K562 (cell line): ENCODE measurements around the gene SAPCD1. TPM values are rescaled to one million over a fixed set of nuclear protein-coding genes. Genes with fewer than 3 reads are reported as not detected.

Experiments
- ATF1 ChIP-seq, 2 experiments: fragments of 450-650 bp in 1 of 2; IDR thresholded peaks; 2 replicates each; pipeline ENCODE4 v1.6.1; 2016; ENCODE audit warnings: missing compliant biosample characterization in 1 of 2, missing genetic modification characterization in 1 of 2
- JUNB ChIP-seq: fragments of 450-650 bp; formaldehyde crosslinking; conservative IDR thresholded peaks from 2 replicates; pipeline ENCODE4 v1.4.0; 2020; ENCODE audit warnings: mild to moderate bottlenecking
- PHB ChIP-seq: fragments of 250-450 bp; sonication (Bioruptor Pico); IDR thresholded peaks from 2 replicates; pipeline ENCODE4 v1.5.0; 2021
- PTBP1 ChIP-seq: fragments of 200-400 bp; formaldehyde crosslinking; IDR thresholded peaks from 2 replicates; pipeline ENCODE4 v1.6.1; 2017; ENCODE audit warnings: low read depth, low read length
- PTTG1 ChIP-seq: fragments of 450-650 bp; IDR thresholded peaks from 2 replicates; pipeline ENCODE4 v1.6.1; 2016; ENCODE audit warnings: low read depth, mild to moderate bottlenecking, missing genetic modification characterization, missing compliant biosample characterization
- SMAD1 ChIP-seq: fragments of 150-350 bp; IDR thresholded peaks from 2 replicates; pipeline ENCODE4 v1.6.1; 2014; ENCODE audit warnings: low read length, low read depth; ENCODE audit not compliant: partially characterized antibody
- SMARCC2 ChIP-seq: fragments of 450-650 bp; IDR thresholded peaks from 2 replicates; pipeline ENCODE4 v1.6.1; 2017; ENCODE audit warnings: antibody characterized with exemption, moderate library complexity, mild to moderate bottlenecking, low read depth
- SUPT5H ChIP-seq: fragments of 450-650 bp; IDR thresholded peaks from 2 replicates; pipeline ENCODE4 v1.6.1; 2016
- ZBTB7A ChIP-seq: IDR thresholded peaks from 2 replicates; pipeline ENCODE4 v1.6.1; 2011; ENCODE audit warnings: low read depth, mild to moderate bottlenecking, low read length, moderate library complexity, borderline replicate concordance; ENCODE audit not compliant: control insufficient read depth
- polyA plus RNA-seq, 8 experiments: library from polyadenylated mRNA; depleted of rRNA in 4 of 8; stranded (reverse) in 5 of 8; unstranded in 3 of 8; fragments of >200 nt; fragmentation: Nextera tagmentation in 2 of 8; fragmentation: Illumina TruSeq in 1 of 8; extraction: Ambion mirVana in 2 of 8; extraction: Trizol in 1 of 8; gene quantifications; 2 replicates each; pipeline versions ENCODE4 v1.2.1 to v1.2.3, GENCODE V29; 2011 to 2014; ENCODE audit warnings: inconsistent platforms in 1 of 8, missing spikeins in 1 of 8
- total RNA-seq, 7 experiments: library from RNA; depleted of rRNA in 6 of 7; stranded (reverse); fragments of >200 nt in 6 of 7; fragmentation: Illumina TruSeq in 2 of 7; extraction: Trizol in 2 of 7; gene quantifications; 2 replicates each; pipeline versions ENCODE4 v1.2.1 to v1.2.3, GENCODE V29; 2011 to 2021; ENCODE audit warnings: low replicate concordance in 1 of 7
- TF ChIP-seq, protein P1 (sequence below): fragments of 450-650 bp; formaldehyde crosslinking; IDR thresholded peaks from 2 replicates; pipeline ENCODE4 v1.4.0; 2022; ENCODE audit warnings: missing genetic modification characterization

The SAPCD1 gene
- total and polyA plus RNA-seq, 9 of the 15 experiments (the other 6 are each of a cell fraction or from before 2014, with no cell fraction given) = 2.6 to 30.2 (median 7.4) TPM

GRCh38 chr6:31736021-31736767 is 26.3 kb upstream of the SAPCD1 start, which contains the start of gene CLIC1 (continued):
- TF ChIP-seq, protein P1, sequence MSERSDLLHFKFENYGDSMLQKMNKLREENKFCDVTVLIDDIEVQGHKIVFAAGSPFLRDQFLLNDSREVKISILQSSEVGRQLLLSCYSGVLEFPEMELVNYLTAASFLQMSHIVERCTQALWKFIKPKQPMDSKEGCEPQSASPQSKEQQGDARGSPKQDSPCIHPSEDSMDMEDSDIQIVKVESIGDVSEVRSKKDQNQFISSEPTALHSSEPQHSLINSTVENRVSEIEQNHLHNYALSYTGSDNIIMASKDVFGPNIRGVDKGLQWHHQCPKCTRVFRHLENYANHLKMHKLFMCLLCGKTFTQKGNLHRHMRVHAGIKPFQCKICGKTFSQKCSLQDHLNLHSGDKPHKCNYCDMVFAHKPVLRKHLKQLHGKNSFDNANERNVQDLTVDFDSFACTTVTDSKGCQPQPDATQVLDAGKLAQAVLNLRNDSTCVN (CRISPR knock-in tag) = peak; percentile 35; the same call in 1 of the 2 replicates
- TF ChIP-seq SUPT5H (peak; percentile 99), PTBP1 (no peak), ATF1 (CRISPR knock-in tag; IDR thresholded peaks at IDR 0.05) (no peak), ATF1 (tag; IDR thresholded peaks at IDR 0.05) (peak; percentile 69), SMARCC2 (0 out of 2 replicates have a peak, but pooled peaks have one; percentile 18), ZBTB7A (no peak), SMAD1 (peak; percentile 95), JUNB (CRISPR knock-in tag) (peak; percentile 91), PHB (peak; percentile 95; the same call in 1 of the 2 replicates), PTTG1 (tag) (no peak)
